K562 (cell line): Measurements from ENCODE around the gene KMT5B. TPM values are rescaled to one million over a fixed set of nuclear protein-coding genes. Genes with fewer than 3 reads are reported as not detected.

Experiments
- ATAC-seq: fragments of 200-7000 bp; cut with Tn5 transposase; 3 replicates; pipeline ENCODE4 v1.9.1; 2020; ENCODE audit warnings: moderate library complexity
- BruUV-seq: library from RNA; stranded (reverse); fragments of 400-500 nt; replicated peaks from 2 replicates; lab custom pipeline; 2021; lab: Mats Ljungman, UMichigan
- CTCF ChIA-PET: fragments of 300-600 bp; formaldehyde crosslinking; extraction: SDS; loops from one replicate; lab custom pipeline; 2021; ENCODE audit warnings: low intra/inter-chr PET ratio; lab: Yijun Ruan, JAX
- POLR2A ChIA-PET: fragments of 300-600, 350-650 bp; sonication (Branson Sonifier 250); formaldehyde crosslinking; extraction: SDS; loops from one replicate; lab custom pipeline; 2021; ENCODE audit warnings: antibody characterized with exemption, inconsistent platforms; lab: Yijun Ruan, JAX
- DNase-seq, 4 experiments: peaks; one replicate each; pipeline versions ENCODE4 v3.0.0 to v3.0.0-alpha.2; 2011 to 2018; ENCODE audit warnings: low spot score in 3 of 4, mixed read lengths in 3 of 4; ENCODE audit errors: extremely low read depth in 1 of 4
- FAIRE-seq: peaks from 2 replicates; lab custom pipeline; 2011; peaks lifted over from hg19 to GRCh38; lab: Jason Lieb, UNC
- H2AFZ ChIP-seq: 2 replicates; pipeline ENCODE4 v1.6.0; 2011; ENCODE audit warnings: low read depth, low read length, control low read depth, inconsistent platforms
- H3K27ac ChIP-seq: fragments of 200-600 bp; 3 replicates; pipeline ENCODE4 v1.8.0; 2011; ENCODE audit warnings: low read depth, mild to moderate bottlenecking, control low read depth, inconsistent platforms, low read length, moderate library complexity, mixed read lengths; ENCODE audit errors: extremely low read depth
- H3K27me3 ChIP-seq, 2 experiments: fragments of 300-600 bp in 1 of 2; 2 replicates in 1 of 2; 3 replicates in 1 of 2; pipeline versions ENCODE4 v1.6.0 to v1.8.0; 2011; ENCODE audit warnings: inconsistent platforms in 2 of 2, low read length in 2 of 2, mild to moderate bottlenecking in 1 of 2, mixed read lengths in 1 of 2, moderate library complexity in 1 of 2; ENCODE audit not compliant: control insufficient read depth in 2 of 2, insufficient read depth in 2 of 2
- H3K36me3 ChIP-seq: fragments of 300-600 bp; 3 replicates; pipeline ENCODE4 v1.8.0; 2011; ENCODE audit warnings: mild to moderate bottlenecking, low read length, inconsistent platforms; ENCODE audit not compliant: control insufficient read depth, insufficient read depth
- H3K4me1 ChIP-seq, 2 experiments: fragments of 200-600 bp in 1 of 2; replicated peaks in 1 of 2; 2 replicates in 1 of 2; 3 replicates in 1 of 2; pipeline versions ENCODE4 v1.5.1 to v1.8.0; 2011; ENCODE audit warnings: inconsistent platforms in 2 of 2, low read length in 2 of 2, mild to moderate bottlenecking in 1 of 2, mixed read lengths in 1 of 2, moderate library complexity in 1 of 2; ENCODE audit not compliant: control insufficient read depth in 2 of 2, insufficient read depth in 2 of 2
- H3K4me2 ChIP-seq: 2 replicates; pipeline ENCODE4 v1.6.1; 2011; ENCODE audit warnings: low read length, control low read depth, inconsistent platforms, mixed read lengths; ENCODE audit not compliant: insufficient read depth
- H3K4me3 ChIP-seq: fragments of 200-600 bp; sonication (generic), shearing (Covaris generic); 2 replicates; pipeline ENCODE4 v1.5.1; 2016; ENCODE audit warnings: control low read depth, inconsistent platforms
- H3K79me2 ChIP-seq: fragments of 200-600 bp; 3 replicates; pipeline ENCODE4 v1.8.0; 2011; ENCODE audit warnings: low read length, inconsistent platforms; ENCODE audit not compliant: control insufficient read depth, insufficient read depth
- H3K9ac ChIP-seq, 2 experiments: 2 replicates each; pipeline versions ENCODE4 v1.6.0 to v1.6.1; 2011; ENCODE audit warnings: low read depth in 2 of 2, low read length in 2 of 2, control low read depth in 1 of 2, inconsistent platforms in 1 of 2, mild to moderate bottlenecking in 1 of 2, mixed read lengths in 1 of 2; ENCODE audit not compliant: insufficient read depth in 1 of 2
- H3K9me1 ChIP-seq: one replicate; pipeline ENCODE4 v1.6.0; 2011; ENCODE audit warnings: inconsistent platforms, mild to moderate bottlenecking, low read length, moderate library complexity; ENCODE audit not compliant: control insufficient read depth, insufficient read depth
- H3K9me3 ChIP-seq: replicated peaks from 2 replicates; pipeline ENCODE4 v1.5.1; 2011; ENCODE audit warnings: low read depth, low read length, inconsistent platforms; ENCODE audit not compliant: control insufficient read depth, insufficient read depth
- H4K20me1 ChIP-seq: replicated peaks from 2 replicates; pipeline ENCODE4 v1.6.1; 2011; ENCODE audit warnings: low read length, inconsistent platforms, mixed read lengths; ENCODE audit not compliant: control insufficient read depth, insufficient read depth
- E4F1 ChIP-seq: fragments of 250-450 bp; sonication (Bioruptor Pico); IDR thresholded peaks from 2 replicates; pipeline ENCODE4 v1.5.0; 2021; ENCODE audit warnings: mild to moderate bottlenecking, borderline replicate concordance
- HOMEZ ChIP-seq: fragments of 250-450 bp; sonication (Bioruptor Pico); IDR thresholded peaks from 2 replicates; pipeline ENCODE4 v1.4.0; 2020; ENCODE audit warnings: mild to moderate bottlenecking, moderate library complexity
- IRF2 ChIP-seq: sonication (generic); formaldehyde crosslinking; IDR thresholded peaks from 2 replicates; pipeline ENCODE4 v1.8.1; 2022; ENCODE audit warnings: mild to moderate bottlenecking, missing genetic modification reagents
- NFE2L1 ChIP-seq: fragments of 450-650 bp; IDR thresholded peaks from 2 replicates; pipeline ENCODE4 v1.6.1; 2016; ENCODE audit warnings: missing genetic modification characterization, low read depth, mild to moderate bottlenecking, missing compliant biosample characterization, moderate library complexity, borderline replicate concordance
- OTX1 ChIP-seq: fragments of 450-650 bp; formaldehyde crosslinking; IDR thresholded peaks from 2 replicates; pipeline ENCODE4 v1.4.0; 2022; ENCODE audit warnings: mild to moderate bottlenecking
- SAFB ChIP-seq: fragments of 200-400 bp; formaldehyde crosslinking; IDR thresholded peaks from 2 replicates; pipeline ENCODE4 v1.6.1; 2017; ENCODE audit warnings: low read depth, low read length, borderline replicate concordance
- SP2 ChIP-seq: IDR thresholded peaks from 2 replicates; pipeline ENCODE4 v1.6.1; 2011; ENCODE audit warnings: mild to moderate bottlenecking, low read depth, low read length, moderate library complexity; ENCODE audit not compliant: poor library complexity, severe bottlenecking; ENCODE audit errors: extremely low read depth
- THRA ChIP-seq: fragments of 450-650 bp; IDR thresholded peaks from 2 replicates; pipeline ENCODE4 v1.6.1; 2017; ENCODE audit warnings: mild to moderate bottlenecking, moderate library complexity
- ZBTB11 ChIP-seq, 3 experiments: fragments of 200-800 bp in 1 of 3; fragments of 250-450 bp in 1 of 3; fragments of 450-650 bp in 1 of 3; sonication (Bioruptor Pico) in 1 of 3; sonication (Bioruptor generic) in 1 of 3; formaldehyde crosslinking in 1 of 3; IDR thresholded peaks; 2 replicates each; pipeline versions ENCODE4 v1.6.1 to v1.8.0; 2016 to 2022; ENCODE audit warnings: mild to moderate bottlenecking in 2 of 3, missing genetic modification characterization in 2 of 3, missing compliant biosample characterization in 1 of 3, moderate library complexity in 1 of 3
- ZNF316 ChIP-seq: fragments of 450-650 bp; IDR thresholded peaks from 2 replicates; pipeline ENCODE4 v1.6.1; 2016
- ZSCAN29 ChIP-seq: fragments of 450-650 bp; IDR thresholded peaks from 2 replicates; pipeline ENCODE4 v1.6.1; 2017
- WGBS: fragments of 100-300 bp; shearing (Covaris generic); methylation state at CpG from one replicate; pipeline ENCODE4 v1.1.6; 2016; ENCODE audit warnings: low coverage, mixed read lengths; ENCODE audit not compliant: insufficient coverage; ENCODE audit errors: missing lambda C conversion rate; 5-methylcytosine and 5-hydroxymethylcytosine counted together
- in situ Hi-C: fragments of 300-500 bp; cut with MboI; formaldehyde crosslinking; loops from 4 replicates; pipeline ENCODE4 v1.15.0; 2018; ENCODE audit warnings: inconsistent platforms, mixed read lengths
- intact Hi-C: fragments of 100-400 bp; cut with micrococcal nuclease; formaldehyde crosslinking; loops from 2 replicates; pipeline ENCODE4 v1.14.2; 2022
- polyA plus RNA-seq, 8 experiments: library from polyadenylated mRNA; depleted of rRNA in 4 of 8; stranded (reverse) in 5 of 8; unstranded in 3 of 8; fragments of >200 nt; fragmentation: Nextera tagmentation in 2 of 8; fragmentation: Illumina TruSeq in 1 of 8; extraction: Ambion mirVana in 2 of 8; extraction: Trizol in 1 of 8; gene quantifications; 2 replicates each; pipeline versions ENCODE4 v1.2.1 to v1.2.3, GENCODE V29; 2011 to 2014; ENCODE audit warnings: inconsistent platforms in 1 of 8, missing spikeins in 1 of 8
- total RNA-seq, 7 experiments: library from RNA; depleted of rRNA in 6 of 7; stranded (reverse); fragments of >200 nt in 6 of 7; fragmentation: Illumina TruSeq in 2 of 7; extraction: Trizol in 2 of 7; gene quantifications; 2 replicates each; pipeline versions ENCODE4 v1.2.1 to v1.2.3, GENCODE V29; 2011 to 2021; ENCODE audit warnings: low replicate concordance in 1 of 7

KMT5B gene
- total and polyA plus RNA-seq, 9 of the 15 experiments (the other 6 are each of a cell fraction or from before 2014, with no cell fraction given) = 7.3 to 27.3 (median 20.9) TPM

- Histone ChIP-seq H3K27me3 (no peaks in the 10 kb centered on the region), H3K79me2 (peaks cover 73% of the 10 kb centered on the region), H3K27ac (no peak overlapping the region), H3K9me3 (no peaks in the 10 kb centered on the region), H3K4me1 (peaks cover 19 to 30% of the 10 kb centered on the region in 2 experiments), H3K4me2 (no peak overlapping the region), H3K4me3 (no peak overlapping the region), H3K9ac (no peak overlapping the region), H3K36me3 (peaks cover 40% of the 10 kb centered on the region), H4K20me1 (no peaks in the 10 kb centered on the region), H3K9me1 (no peaks in the 10 kb centered on the region), H2AFZ (no peak overlapping the region)
- WGBS = 61% methylated on average over 3 of the region's 3 CpGs
- intact Hi-C loops = no loop called here
- TSS peak; percentile 4 for BruUV-seq
- FAIRE-seq (no peak), ATAC-seq (no peak), DNase-seq (no peak)
- in situ Hi-C loops = no loop called here
- CTCF ChIA-PET = no interaction called here
- POLR2A ChIA-PET = interaction anchor here (1.0 to 4.7 kb wide), 6 partner anchors 10 to 92 kb away, joined by 4 to 31 read pairs (median 9); no protein-coding TSS in a partner anchor
- TF ChIP-seq E4F1 (CRISPR knock-in tag) (no peak), SP2 (no peak), SAFB (no peak), NFE2L1 (tag) (no peak), IRF2 (no peak), ZNF316 (no peak), ZSCAN29 (no peak), HOMEZ (CRISPR knock-in tag) (no peak), THRA (no peak), OTX1 (CRISPR knock-in tag) (no peak), ZBTB11 (CRISPR knock-in tag; IDR thresholded peaks at IDR 0.05) (no peak)
Measured at GRCh38 chr11:68116974-68117373, 96.1 kb downstream of the KMT5B start.
